HG03108 (cell line): Measurements from ENCODE around the gene EFNA1.

Source experiments
- ATAC-seq: cut with Tn5 transposase; IDR thresholded peaks from one replicate; pipeline ENCODE4 v1.9.1; 2021; ENCODE audit warnings: moderate library complexity; ENCODE audit not compliant: unreplicated experiment

Gene EFNA1

DNA sequence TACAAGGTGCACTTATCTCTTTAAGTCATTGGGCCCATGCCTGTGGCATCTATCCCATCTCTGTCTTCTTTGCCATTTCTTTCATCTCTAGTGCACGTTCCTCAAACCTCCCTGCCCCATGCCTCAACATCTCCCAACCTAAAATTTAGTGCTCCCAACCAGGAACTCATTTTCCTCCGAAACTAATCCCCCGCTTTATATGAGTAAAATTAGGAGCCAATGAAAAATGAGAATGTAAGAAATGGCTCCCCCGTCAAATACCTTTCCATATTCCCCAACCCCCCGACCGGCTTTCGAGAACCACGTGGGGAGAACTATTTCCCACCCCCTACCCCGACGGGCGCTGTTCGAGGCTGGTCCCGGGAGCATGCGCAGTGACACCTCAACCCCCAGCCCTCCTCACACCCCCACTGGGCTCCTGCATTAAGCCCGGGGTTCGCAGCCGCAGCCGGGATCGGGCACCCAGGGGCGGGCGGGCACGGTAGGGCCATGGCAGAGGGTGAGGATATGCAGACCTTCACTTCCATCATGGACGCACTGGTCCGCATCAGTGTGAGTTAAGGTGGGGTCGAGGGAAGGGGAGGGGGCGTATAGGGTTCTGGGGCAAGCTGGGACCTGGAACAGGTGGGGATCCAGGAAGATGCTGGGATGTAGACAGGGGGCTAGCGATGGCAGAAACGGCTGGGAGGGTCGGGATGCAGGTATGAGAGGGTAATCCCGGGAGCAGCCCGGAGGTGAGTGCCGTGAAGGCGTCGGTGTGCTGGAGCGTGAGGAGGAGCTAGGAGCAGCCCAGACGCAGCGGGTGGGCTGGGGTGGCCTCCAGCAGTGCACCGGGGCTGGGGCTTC, 46.0 kb downstream of the EFNA1 start, which contains the start of gene TRIM46:
Gene TRIM46 (plus strand): TSS at position 372 of the 846 bp plus-strand sequence. CDS start 118 bp downstream, at position 490.
- no peak for ATAC-seq

DNA sequence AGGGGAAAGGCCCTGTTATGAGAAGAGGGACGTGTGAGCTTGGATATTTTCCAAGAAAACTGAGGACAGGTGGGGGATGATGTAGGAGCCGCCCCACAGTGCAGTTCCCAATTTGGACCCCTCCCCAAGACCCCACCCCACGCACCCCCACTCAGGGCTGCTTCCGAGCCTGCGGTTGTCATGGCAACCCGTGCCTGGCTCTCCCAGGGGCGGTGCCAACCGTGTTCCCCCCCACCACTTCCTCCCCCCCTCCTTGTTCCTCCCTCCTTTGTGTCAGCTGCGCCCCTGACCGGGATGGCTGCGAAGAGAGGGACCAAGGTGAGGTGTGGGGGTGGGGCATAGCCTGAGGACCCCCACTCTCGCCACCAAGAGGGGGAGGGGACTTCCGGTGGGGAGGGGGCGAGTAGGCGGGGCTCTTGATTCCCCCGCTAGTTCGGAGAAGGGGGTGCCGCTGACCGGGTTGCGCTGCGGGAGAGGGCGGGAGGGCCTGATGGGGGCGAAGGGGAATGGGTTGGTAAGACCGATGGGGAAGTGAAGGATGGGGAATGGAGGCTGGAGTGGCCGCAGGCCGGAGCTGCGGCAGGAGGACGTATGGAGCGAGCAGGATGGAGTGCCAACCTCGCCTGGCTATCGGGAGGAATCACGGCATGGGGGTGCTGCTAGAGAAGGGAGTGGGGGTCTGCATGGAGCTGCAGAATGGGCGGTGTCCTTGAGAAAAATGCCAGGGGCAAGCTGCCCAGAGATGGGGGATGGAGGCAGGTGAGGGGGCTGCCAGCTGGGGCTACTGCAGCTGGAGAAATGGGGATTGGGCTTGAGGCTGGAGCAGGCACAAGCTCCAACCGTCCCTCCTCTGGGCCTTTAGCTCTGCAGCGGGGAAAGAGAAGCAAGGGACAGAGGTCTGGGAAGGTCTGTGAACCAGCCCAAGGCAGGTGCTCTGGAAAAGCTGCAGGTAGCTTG, 46.9 kb downstream of the EFNA1 start:
- no peak for ATAC-seq

DNA sequence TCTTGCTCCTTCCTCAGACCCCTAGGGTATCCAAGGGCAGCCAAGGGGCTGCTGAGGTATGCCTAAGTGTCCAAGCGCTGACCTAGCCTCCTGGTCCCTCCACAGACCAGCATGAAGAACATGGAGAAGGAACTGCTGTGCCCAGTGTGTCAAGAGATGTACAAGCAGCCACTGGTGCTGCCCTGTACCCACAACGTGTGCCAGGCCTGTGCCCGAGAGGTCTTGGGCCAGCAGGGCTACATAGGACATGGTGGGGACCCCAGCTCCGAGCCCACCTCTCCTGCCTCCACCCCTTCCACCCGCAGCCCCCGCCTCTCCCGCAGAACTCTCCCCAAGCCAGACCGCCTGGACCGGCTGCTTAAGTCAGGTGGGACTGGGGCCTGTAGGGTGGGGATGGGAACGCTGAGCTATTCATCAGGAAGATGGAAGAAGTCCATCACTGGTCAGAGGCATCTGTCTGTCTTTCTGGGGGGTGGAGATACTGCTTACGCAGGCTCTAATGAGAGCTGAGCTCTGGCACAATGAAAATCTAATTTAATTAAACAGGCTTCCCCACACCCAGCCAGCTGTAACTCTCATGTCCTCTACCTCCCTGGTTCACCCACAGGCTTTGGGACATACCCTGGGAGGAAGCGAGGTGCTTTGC, 47.7 kb downstream of the EFNA1 start:
- ATAC-seq, result no peak

DNA sequence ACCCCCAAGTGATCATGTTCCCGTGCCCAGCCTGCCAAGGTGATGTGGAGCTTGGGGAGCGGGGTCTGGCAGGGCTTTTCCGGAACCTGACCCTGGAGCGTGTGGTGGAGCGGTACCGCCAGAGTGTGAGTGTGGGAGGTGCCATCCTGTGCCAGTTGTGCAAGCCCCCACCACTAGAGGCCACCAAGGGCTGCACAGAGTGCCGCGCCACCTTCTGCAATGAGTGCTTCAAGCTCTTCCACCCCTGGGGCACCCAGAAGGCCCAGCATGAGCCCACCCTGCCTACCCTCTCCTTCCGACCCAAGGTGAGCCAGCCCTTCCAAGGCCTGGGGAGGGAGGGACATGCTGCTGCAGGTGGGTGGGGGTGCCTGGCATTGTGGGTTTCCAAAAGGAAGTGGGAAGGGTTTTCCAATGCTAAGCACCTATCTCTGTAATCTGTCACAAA, 48.3 kb downstream of the EFNA1 start:
- ATAC-seq, result no peak

DNA sequence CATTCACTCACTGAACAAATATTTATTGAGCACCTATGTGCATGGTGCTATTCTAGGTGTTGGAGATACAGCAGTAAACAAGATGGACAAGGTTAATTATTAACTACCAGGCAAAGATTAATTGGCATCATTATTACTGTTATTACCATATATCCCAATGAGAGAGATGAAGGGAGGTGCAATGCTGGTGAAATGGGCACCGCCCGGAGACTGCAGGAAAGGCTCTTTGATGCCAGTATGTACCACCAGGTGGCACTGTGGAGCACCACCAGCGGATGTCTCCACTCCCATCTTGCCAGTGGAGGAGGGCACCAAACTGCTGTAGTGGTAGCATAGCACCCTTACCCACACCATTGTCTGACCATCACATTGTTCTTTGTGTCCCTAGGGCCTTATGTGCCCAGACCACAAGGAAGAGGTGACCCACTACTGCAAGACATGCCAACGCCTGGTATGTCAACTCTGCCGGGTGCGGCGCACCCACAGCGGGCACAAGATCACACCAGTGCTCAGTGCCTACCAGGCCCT, 48.9 kb downstream of the EFNA1 start:
- ATAC-seq, result no peak

DNA sequence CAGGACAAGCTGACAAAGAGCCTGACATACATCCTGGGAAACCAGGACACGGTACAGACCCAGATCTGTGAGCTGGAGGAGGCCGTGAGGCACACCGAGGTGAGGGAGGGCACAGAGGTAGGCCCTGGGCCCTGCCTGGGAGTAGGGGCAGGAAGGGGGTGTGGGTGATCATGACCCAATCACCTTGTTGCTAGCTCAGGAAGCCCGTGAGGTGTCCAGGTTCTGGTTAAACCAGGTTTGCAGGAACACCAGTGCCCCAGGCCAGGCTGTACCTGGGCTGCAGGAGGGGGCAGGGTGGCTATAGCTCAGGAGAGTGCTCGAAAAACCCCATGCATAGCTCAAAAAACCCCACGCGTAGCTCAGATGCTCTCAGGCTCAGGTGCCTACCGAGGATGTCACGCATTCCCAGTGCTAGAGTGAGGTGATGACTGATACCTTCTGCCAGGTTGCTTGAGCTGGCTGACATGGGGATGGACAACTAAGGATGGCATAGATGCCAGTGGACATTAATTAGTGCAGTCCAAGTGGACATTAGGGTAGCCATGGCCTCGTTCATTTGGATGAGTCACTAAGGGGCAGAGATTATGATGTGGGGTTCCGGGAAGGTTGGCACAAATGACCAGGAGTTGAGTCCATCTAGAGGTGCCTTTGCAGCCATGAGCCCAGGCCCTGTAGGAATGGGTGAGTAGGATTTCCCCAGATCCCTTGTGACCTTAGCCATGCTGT, 49.7 kb downstream of the EFNA1 start:
- ATAC-seq, result no peak

DNA sequence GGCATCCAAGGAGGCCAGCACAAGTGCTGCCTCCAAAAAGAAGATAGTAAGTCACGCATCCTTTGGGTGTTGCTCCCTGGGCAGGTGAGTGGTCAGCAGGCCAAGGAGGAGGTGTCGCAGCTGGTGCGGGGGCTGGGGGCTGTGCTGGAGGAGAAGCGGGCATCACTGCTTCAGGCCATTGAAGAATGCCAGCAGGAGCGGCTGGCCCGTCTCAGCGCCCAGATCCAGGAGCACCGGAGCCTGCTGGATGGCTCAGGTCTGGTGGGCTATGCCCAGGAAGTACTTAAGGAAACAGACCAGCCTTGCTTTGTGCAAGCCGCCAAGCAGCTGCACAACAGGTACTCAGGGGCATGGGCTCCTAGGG, 50.2 kb downstream of the EFNA1 start:
- no peak for ATAC-seq

DNA sequence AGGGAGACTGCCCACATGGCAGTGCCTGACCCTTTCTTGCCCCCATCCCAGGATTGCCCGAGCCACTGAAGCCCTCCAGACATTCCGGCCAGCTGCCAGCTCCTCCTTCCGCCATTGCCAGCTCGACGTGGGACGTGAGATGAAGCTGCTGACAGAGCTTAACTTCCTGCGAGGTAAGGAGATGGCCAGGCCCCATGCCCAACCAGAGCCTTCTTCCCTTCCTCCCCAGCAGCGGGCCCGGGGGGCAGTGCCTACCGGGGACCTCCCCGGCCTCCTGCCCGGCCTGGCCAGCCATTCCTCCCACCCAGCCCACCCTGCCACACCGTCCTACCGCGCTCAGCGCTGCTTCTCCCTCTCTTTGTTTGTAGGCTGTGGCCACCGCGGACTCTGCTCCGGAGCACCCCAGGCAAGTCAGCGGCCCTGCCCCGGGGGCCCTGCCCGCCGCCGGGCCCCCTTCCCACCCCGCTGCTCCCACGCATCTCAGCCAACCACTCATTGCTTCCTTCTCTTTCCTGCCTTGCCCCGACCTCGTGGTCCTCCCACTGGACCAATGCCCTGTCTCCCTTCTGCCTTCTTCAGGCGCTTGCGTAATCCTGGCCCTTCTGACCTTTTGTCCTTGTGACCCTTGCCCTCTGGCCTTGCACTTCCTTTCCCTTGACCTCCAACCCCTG, 50.9 kb downstream of the EFNA1 start:
- no peak for ATAC-seq

DNA sequence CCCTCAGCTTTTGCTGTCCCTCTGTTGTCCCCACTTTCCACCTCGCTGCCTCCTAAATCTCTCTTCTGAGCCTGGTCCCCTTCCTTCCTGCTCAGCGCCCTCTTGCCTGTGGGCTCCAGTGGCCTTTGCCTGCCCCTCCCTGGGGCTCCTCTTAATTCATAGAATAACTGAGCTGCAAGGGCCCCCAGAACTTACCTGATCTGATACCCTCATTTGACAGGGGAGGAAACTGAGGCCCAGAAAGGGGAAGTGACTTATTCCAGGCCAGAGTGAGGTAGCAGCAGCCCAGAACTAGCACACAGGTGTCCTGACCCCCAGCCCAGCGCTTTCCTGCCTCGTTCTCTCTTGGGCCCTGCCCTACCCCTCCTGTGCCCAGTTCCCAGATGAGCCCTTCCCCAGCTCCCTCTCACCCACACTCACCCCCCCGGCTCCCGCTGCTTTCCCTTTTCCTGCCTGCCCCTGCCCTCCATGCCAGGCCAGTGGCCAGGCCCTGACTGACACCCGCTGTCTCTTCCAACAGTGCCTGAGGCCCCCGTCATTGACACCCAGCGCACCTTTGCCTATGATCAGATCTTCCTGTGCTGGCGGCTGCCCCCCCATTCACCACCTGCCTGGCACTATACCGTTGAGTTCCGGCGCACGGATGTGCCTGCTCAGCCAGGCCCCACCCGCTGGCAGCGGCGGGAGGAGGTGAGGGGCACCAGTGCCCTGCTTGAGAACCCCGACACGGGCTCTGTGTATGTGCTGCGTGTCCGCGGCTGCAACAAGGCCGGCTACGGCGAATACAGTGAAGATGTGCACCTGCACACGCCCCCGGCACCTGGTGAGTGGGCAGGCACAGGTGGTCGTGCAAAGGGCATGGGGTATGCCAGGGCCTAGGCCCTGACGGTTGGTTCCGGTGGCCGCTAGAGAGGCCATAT, 51.7 kb downstream of the EFNA1 start:
- no peak for ATAC-seq

DNA sequence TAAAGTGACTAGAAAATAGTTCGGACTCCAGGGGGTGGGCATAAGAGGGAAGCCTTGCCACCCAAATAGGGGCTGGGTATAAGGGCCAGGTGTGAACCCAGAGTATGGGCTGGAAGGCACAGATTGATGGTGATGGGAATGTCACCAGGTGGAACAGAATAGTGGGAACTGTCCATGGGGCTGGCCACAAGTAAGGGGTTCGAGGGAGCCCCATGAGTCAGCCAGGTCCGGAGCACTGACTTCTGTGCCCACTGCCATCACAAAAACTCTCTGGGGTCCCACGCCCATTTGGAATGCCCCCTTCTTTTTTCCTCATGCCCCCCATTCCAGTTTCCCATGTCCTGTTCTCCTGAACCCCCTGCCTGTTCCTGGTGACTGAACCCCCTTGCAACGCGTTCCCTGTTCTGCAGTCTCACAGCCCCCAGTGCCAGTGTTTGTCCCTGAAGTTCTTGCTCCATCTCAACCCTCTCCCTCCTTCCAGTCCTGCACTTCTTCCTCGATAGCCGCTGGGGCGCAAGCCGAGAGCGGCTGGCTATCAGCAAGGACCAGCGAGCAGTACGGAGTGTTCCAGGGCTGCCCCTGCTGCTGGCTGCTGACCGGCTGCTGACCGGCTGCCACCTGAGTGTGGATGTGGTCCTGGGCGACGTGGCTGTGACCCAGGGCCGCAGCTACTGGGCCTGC, 53.8 kb downstream of the EFNA1 start:
- ATAC-seq, result no peak

DNA sequence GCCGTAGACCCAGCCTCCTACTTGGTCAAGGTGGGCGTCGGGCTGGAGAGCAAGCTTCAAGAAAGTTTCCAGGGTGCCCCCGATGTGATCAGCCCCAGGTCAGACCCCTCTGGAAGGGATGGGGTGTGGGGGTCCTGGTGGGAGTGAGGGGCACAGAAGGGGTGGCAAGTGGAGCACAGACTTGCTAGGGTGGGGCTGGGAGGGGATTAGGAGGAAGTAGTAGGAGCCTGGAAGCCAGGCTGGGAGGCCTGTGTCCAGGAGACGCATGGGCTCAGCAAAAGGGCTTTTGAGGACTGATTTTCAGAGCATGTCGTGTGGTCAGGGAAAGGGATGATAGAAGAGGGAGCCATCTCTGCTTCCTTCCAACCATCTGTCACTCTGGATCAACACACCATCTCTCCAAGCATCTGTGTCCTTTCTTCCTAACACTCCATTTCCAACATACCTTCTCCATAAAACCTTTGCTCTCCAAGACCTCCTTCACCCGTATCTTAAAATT, 54.4 kb downstream of the EFNA1 start:
- ATAC-seq, result no peak

DNA sequence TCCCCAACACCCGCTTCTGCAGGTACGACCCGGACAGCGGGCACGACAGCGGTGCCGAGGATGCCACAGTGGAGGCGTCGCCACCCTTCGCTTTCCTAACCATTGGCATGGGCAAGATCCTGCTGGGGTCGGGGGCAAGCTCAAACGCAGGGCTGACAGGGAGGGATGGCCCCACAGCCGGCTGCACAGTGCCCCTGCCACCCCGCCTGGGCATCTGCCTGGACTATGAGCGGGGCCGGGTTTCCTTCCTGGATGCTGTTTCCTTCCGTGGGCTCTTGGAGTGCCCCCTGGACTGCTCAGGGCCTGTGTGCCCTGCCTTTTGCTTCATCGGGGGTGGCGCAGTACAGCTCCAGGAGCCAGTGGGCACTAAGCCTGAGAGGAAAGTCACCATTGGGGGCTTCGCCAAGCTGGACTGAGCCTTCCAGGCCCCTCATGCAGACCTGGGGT, 56.1 kb downstream of the EFNA1 start:
- ATAC-seq, result no peak

DNA sequence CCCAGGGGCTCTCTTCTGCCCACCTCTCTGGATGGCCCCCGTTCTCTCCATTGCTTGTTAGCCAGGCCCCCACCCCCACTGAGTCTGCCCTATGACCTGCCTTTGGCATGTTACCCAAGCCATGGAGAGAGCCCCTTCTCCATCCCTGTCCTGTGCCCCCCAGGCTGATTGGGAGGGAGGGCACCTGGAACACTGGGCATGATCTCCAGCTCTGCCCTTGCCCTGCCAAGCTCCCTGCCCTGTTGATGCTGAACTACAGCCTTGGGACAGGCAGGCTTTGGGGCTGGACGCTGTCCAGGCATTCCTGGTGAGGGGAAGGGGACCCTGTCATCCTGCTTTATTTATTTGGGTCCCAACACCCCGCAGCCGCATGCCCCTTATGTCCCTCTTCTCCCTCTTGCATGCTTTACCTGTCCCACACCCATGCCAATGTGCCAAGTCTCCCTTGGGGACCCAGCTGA, 56.7 kb downstream of the EFNA1 start:
- no peak for ATAC-seq
